Breast epithelium (tissue), 4 donors: ENCODE results near the gene TAS2R41. TPM values are rescaled to one million over a fixed set of nuclear protein-coding genes. Genes with fewer than 3 reads are reported as not detected.
"Not testable (repeated sequence)": the region's sequence is repeated elsewhere in the genome, so short reads cannot be mapped to it uniquely, and the experiment has no call there.

Experiments used
- DNase-seq, 2 donors: peaks; one replicate each; pipeline ENCODE4 v3.0.0-alpha.2; 2019; ENCODE audit warnings: low spot score in 2 of 2
- H3K27ac ChIP-seq, 2 donors: fragments of 200-600 bp; sonication (generic) in 1 of 2; one replicate each; pipeline ENCODE4 v1.5.1; 2016 to 2019; ENCODE audit warnings: mild to moderate bottlenecking in 1 of 2
- H3K27me3 ChIP-seq, 2 donors: fragments of 200-600 bp; sonication (generic) in 1 of 2; one replicate each; pipeline versions ENCODE4 v1.5.1 to v1.6.0; 2017 to 2019; ENCODE audit warnings: control low read depth in 1 of 2, mild to moderate bottlenecking in 1 of 2
- H3K36me3 ChIP-seq: fragments of 200-600 bp; one replicate; pipeline ENCODE4 v1.5.1; 2019
- H3K4me1 ChIP-seq, 2 donors: fragments of 200-600 bp; sonication (generic); one replicate each; pipeline ENCODE4 v1.5.1; 2016 to 2019; ENCODE audit warnings: control low read depth in 1 of 2
- H3K4me3 ChIP-seq, 3 donors: fragments of 200-600 bp; sonication (generic); 1 replicate in 2 of 3; 2 replicates in 1 of 3; pipeline ENCODE4 v1.5.1; 2016 to 2019; ENCODE audit warnings: mild to moderate bottlenecking in 3 of 3, moderate library complexity in 2 of 3
- H3K9me3 ChIP-seq, 2 donors: fragments of 200-600 bp; sonication (generic) in 1 of 2; one replicate each; pipeline ENCODE4 v1.5.1; 2016 to 2019; ENCODE audit warnings: control low read depth in 1 of 2
- CTCF ChIP-seq, 3 donors: fragments of 450-650 bp; IDR thresholded peaks; one replicate each; pipeline ENCODE4 v1.5.1; 2016 to 2017; ENCODE audit warnings: antibody characterized with exemption in 3 of 3, mild to moderate bottlenecking in 3 of 3, moderate library complexity in 3 of 3
- POLR2A ChIP-seq: fragments of 450-650 bp; IDR thresholded peaks from one replicate; pipeline ENCODE4 v1.6.1; 2016; ENCODE audit warnings: antibody characterized with exemption, mild to moderate bottlenecking, moderate library complexity
- POLR2AphosphoS5 ChIP-seq, 3 donors: sonication (generic); formaldehyde crosslinking; IDR thresholded peaks; one replicate each; pipeline ENCODE4 v1.6.1; 2017; ENCODE audit warnings: antibody characterized with exemption in 3 of 3
- intact Hi-C: fragments of 100-400 bp; cut with DNase I; formaldehyde crosslinking; loops from one replicate; pipeline ENCODE4 v1.15.1; 2023; ENCODE audit warnings: low total_unique reads
- total RNA-seq, 3 donors: library from RNA; depleted of rRNA; stranded (reverse); fragments of >200 nt; gene quantifications; one replicate each; pipeline ENCODE4 v1.1.0, GENCODE V29; 2016

TAS2R41 gene
- total RNA-seq, 3 donors from 2014 or later = 0.66 to 1.3 TPM; not detected in 1

GRCh38 chr7:143485094-143485493, 7.4 kb downstream of the TAS2R41 start:
- intact Hi-C loops = loop anchor here (5.0 kb wide), 1 partner anchor 103 kb away; the partner anchor contains the start of gene ZYX
- Histone ChIP-seq H3K4me3 (no peak overlapping the region), H3K4me1 (no peaks in the 10 kb centered on the region), H3K27ac (peak overlapping the region in 1 of 2 donors; percentile 83), H3K27me3 (no peaks in the 10 kb centered on the region), H3K36me3 (no peaks in the 10 kb centered on the region), H3K9me3 (no peaks in the 10 kb centered on the region)
- TF ChIP-seq POLR2A = no peak
- no peak for TF ChIP-seq CTCF (IDR thresholded peaks at IDR 0.05)
- no peak for TF ChIP-seq POLR2AphosphoS5 (IDR thresholded peaks at IDR 0.05)
- no peak for DNase-seq

- Histone ChIP-seq H3K4me3 (no peak overlapping the region), H3K27ac (peak overlapping the region in 1 of 2 donors; percentile 83), H3K4me1 (no peaks in the 10 kb centered on the region), H3K27me3 (no peaks in the 10 kb centered on the region), H3K36me3 (no peaks in the 10 kb centered on the region), H3K9me3 (no peaks in the 10 kb centered on the region)
- intact Hi-C loops = loop anchor here (5.0 kb wide), 1 partner anchor 103 kb away; the partner anchor contains the start of gene ZYX
- TF ChIP-seq POLR2AphosphoS5 (IDR thresholded peaks at IDR 0.05) (peak in 1 of 3 donors; percentile 51), CTCF (IDR thresholded peaks at IDR 0.05) (no peak), POLR2A (no peak)
- DNase-seq = no peak
Measured at GRCh38 chr7:143485500-143485899, 7.8 kb downstream of the TAS2R41 start.

- intact Hi-C loops = loop anchor here (5.0 kb wide), 1 partner anchor 104 kb away; the partner anchor contains the start of gene ZYX
- not testable (repeated sequence) for H3K4me1 ChIP-seq, H3K27me3 ChIP-seq, H3K4me3 ChIP-seq, H3K36me3 ChIP-seq, DNase-seq, H3K9me3 ChIP-seq
- H3K27ac ChIP-seq = peak overlapping the region in 1 of 2 donors; percentile 83
Measured at GRCh38 chr7:143486266-143486665, 8.6 kb downstream of the TAS2R41 start.

GRCh38 chr7:143487061-143487460, 9.4 kb downstream of the TAS2R41 start:
- DNase-seq = no peak
- intact Hi-C loops = loop anchor here (5.0 kb wide), 1 partner anchor 105 kb away; the partner anchor contains the start of gene ZYX
- Histone ChIP-seq H3K27ac (peak overlapping the region; percentile 49 to 83), H3K4me1 (no peaks in the 10 kb centered on the region), H3K27me3 (no peaks in the 10 kb centered on the region), H3K4me3 (no peak overlapping the region), H3K36me3 (no peaks in the 10 kb centered on the region), H3K9me3 (no peaks in the 10 kb centered on the region)
- TF ChIP-seq POLR2AphosphoS5 (IDR thresholded peaks at IDR 0.05) = no peak
- TF ChIP-seq CTCF (IDR thresholded peaks at IDR 0.05) = no peak
- TF ChIP-seq POLR2A = no peak

- Histone ChIP-seq H3K36me3 (no peaks in the 10 kb centered on the region), H3K9me3 (no peaks in the 10 kb centered on the region), H3K4me3 (no peak overlapping the region), H3K4me1 (no peaks in the 10 kb centered on the region), H3K27me3 (no peaks in the 10 kb centered on the region), H3K27ac (peak overlapping the region; percentile 5 to 83)
- intact Hi-C loops = loop anchor here (5.0 kb wide), 1 partner anchor 105 kb away; the partner anchor contains the start of gene ZYX
- TF ChIP-seq POLR2AphosphoS5 (IDR thresholded peaks at IDR 0.05) (peak in 2 of 3 donors; percentile 55 to 68), CTCF (IDR thresholded peaks at IDR 0.05) (no peak), POLR2A (no peak)
- DNase-seq = peak in 1 of 2 donors; percentile 30
Measured at GRCh38 chr7:143487566-143487965, 9.9 kb downstream of the TAS2R41 start.
